Right ventricle myocardium superior (tissue), 1 donor: ENCODE measurements around the gene HOXB2. TPM values are rescaled to one million over a fixed set of nuclear protein-coding genes. Genes with fewer than 3 reads are reported as not detected.
"Not testable (repeated sequence)": the region's sequence is repeated elsewhere in the genome, so short reads cannot be mapped to it uniquely, and the experiment has no call there.

Source experiments
- ATAC-seq: fragments of 200-7000 bp; cut with Tn5 transposase; one replicate; pipeline ENCODE4 v1.9.1; 2020; ENCODE audit warnings: mild to moderate bottlenecking; ENCODE audit not compliant: poor library complexity
- DNase-seq: peaks from one replicate; pipeline ENCODE4 v3.0.0-alpha.2; 2020
- intact Hi-C: fragments of 100-400 bp; cut with DNase I; formaldehyde crosslinking; loops from one replicate; pipeline ENCODE4 v1.11.2; 2022
- total RNA-seq: library from RNA; stranded (reverse); fragmentation: NEBNext Ultra II Directional; extraction: Animal tissue kit (Norgen Biotek cat#: 25700); gene quantifications from one replicate; pipeline ENCODE4 v1.2.1, GENCODE V29; 2021
- donor health status: DM: no; HTN: yes; CAD: no; lungs with severe emphysema.

The HOXB2 gene
- total RNA-seq, 1 donor from 2014 or later = 2.7 TPM

DNA sequence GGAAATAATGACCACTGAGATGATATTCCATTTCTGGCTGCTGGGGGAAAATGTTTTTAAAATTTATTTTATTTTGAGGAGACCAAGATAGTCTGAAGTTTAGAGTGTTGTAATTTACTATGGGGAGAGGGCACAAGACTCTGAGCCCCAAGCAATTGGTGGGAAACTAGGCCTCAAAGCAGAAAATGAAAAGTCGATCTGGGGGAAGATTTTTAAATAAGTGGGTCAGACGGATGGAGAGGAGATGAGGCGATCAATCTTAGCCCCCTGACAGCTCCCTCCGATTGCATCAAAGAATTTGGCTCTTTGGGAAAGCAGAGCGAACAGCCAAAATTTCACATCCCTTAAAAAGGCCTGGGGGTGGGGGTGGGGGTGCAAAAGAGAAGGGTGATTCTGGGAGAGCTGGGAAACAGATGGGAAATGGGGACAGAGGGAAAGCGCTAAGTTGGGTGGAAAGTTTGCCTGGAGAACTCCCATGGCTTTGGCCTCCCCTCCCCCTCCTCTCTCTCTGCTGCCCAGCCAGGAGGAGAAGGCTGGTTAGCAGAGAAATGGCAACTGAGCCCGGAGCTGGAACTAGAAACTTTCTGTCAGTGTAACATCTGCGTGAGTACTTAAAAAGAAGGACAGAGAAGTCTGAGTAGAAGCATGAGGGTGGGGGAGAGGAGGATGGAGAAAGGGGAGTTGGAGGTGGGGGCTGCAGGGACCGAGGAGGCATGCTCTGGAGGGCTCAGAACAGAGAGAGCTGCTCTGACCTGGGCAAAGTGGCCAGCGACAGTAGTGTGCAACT lies 1.4 kb upstream of the HOXB2 start:
- ATAC-seq = no peak
- intact Hi-C loops = no loop called here
- no peak for DNase-seq

DNA sequence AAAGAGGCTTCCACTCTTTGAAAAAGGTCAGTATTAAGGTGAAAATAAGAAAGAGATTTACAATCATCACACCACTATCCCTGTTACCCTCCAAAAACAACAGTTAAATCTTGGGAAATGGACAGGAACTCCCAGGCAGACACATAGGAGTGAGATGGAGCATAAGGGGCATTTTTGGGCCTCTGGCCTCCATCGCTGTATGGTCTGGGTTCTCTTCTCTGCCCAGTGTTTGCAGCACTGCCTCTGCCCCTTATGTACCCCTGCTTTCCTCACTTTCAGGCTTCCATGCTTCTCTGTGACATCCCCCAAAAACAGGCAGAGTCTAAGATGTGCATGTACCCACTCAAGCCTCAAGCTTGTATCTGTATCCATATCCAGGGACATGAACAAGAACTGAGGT lies 630 bp upstream of the HOXB2 start:
- ATAC-seq = no peak

DNA sequence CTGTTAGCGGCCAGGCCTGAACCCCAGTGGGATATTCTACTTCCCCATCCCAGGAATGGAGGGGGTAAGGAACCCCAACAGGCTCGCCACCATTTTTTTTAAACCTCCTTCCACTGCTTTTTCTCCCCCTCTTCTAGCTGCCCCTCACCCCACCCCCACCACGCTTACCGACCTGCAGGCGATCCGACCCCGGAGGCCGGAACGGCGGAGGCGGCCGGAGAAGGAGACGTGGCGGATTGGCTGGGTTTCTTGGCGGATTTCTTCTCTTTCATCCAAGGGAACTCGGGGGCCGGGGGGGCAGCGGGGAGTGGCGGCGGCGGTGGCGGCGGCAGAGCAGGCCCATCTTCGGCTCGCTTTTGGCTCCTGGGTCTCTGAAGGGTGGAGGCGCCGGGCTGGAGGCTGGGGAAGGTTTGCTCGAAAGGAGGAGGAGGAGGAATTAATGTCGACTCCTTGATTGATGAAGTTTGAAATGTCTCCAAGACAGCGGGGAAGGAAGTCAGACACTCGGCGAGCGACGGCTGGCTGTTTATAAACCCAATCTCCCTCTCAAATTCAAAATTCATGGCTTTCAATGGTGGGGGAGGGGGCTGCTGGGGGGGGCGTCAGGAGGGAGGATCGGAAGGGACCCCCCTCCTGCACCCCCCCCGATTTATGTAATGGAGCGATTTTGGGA lies 424 bp downstream of the HOXB2 start:
- ATAC-seq (peak; percentile 58), DNase-seq (peak; percentile 91)
- intact Hi-C loops = no loop called here

More for the DNA sequence above, 630 bp upstream of the HOXB2 start:
- intact Hi-C loops = no loop called here
- DNase-seq = no peak

DNA sequence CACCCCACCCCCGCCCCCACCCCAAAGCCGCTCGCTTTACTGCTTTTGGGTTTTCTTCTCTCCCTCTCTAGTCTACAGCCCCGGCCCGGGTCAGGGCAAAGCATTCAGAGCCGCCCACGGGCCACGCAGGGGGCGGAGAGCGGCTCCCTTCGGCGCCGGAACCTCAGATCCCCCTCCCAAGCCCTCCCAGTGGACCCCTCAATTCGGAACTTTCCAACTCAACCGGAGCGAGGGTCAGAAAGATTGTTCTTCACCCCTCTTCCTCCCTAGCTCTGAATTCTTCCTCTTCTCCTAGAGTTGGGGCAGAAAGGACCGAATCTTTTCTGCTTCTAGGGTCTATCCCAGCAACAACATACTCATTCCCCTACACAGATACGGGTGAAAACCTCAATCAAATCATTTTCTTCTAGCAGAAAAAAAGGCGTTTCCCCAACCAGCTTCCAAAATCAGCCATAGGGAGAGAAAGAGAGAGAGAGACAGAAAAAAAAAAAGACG lies 1.0 kb downstream of the HOXB2 start:
- intact Hi-C loops = no loop called here
- ATAC-seq = peak; percentile 19

DNA sequence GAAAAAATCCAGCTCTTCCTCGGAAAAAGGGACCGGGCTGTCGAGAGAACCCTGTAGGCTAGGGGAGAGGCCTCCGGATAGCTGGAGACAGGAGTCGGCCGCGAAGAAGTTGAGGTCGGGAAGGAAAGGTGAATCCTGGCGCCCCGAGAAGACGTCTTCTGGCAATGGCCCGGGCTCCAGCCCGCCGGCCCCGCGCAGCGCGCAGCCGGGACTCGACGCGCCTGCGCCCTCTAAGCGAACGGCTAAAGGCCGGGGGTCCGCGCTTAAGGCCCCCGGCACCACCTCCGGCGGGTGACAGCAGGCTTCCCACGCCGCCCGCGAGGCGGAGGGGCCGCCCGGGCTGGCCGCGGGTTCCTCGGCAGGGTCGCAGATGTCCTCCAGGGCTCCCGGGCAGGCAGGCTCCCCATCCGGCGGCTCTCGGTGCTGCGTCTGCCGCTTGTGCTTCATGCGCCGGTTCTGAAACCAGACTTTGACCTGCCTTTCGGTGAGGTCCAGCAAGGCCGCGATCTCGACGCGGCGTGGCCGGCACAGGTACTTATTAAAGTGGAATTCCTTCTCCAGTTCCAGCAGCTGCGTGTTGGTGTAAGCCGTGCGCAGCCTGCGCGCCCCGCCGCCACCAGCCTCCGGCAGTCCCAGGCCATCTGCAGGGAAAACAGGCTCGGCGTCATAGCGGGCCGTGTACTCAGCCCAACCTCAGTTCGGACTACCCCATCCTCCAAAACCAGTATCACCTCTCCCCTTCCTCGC lies 1.6 kb downstream of the HOXB2 start:
- ATAC-seq = peak; percentile 48
- DNase-seq = peak; percentile 64
- intact Hi-C loops = no loop called here

More for the DNA sequence above, 1.0 kb downstream of the HOXB2 start:
- no peak for DNase-seq

DNA sequence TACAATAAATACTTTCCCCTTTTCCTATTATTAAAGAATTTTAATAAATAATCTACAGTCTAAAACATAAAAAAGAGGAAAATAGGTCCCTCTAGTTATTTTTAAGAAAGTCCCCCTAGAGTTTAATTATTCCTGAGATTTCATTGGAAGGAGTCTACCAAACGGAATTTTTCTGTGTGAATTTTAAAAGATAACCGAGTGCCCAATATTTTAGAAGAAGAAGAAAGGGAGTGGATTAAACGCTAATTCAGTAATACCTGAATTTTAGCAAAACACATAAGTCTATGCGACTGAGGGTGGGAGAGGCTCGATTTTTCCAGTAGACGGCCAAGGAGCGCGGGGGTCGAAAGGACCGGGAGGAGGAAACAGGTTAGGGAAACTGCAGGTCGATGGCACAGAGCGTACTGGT lies 2.2 kb downstream of the HOXB2 start:
- intact Hi-C loops = no loop called here
- no peak for DNase-seq
- no peak for ATAC-seq

DNA sequence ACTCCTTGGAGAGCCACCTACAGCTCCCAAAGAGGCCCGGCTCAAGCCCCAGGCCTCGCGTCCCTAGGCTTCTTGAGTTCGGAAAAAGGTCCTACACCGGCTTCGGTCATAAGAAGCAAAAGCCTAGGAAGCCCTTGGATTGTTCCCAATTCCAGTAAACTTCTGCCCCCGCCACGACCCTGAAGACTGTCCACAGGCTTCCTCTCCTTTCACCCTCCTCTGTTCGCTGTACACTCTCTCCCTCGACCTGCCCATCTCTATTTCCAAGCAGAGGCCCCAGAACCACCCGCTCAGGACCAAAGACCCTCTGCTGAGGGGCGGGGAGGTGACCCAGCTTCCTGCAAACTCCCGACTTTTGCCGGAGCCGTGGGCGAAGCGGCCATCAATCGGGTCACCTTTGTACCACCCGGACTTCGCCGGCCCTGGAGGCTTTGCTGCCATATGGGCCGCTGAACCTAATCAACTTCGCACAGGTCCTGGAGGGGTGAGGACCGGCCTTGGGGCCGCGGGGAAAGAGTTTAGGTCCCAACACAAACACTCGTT lies 2.7 kb downstream of the HOXB2 start:
- ATAC-seq (no peak), DNase-seq (no peak)
- intact Hi-C loops = no loop called here

DNA sequence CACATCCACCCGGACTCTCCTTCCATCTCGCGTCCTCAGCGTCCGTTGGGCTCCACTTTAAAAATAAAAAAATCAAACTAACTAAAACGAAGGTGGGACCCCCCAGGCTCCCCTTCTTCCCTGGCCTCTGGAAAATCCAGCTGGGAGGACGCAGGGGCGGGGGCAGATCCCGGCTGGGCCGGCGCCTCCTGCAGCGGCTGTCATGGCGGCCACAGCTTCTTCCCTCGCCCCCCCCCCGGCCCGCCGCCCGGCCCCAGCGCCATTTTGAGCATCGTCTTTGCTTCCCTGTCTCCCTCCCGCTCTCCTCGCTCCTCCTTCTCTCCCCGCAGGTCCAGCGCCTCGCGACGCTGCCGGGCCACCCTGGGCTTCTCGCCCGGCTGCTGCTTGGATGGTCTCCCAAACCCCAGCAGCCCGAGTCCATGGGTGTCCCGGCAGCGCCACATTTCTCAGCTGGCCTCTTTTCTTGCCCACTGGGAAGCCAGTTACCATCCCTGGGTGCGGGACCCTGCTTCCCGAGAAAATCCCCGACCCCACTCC lies 3.3 kb downstream of the HOXB2 start:
- ATAC-seq (peak; percentile 73), DNase-seq (peak; percentile 81)
- intact Hi-C loops = no loop called here

DNA sequence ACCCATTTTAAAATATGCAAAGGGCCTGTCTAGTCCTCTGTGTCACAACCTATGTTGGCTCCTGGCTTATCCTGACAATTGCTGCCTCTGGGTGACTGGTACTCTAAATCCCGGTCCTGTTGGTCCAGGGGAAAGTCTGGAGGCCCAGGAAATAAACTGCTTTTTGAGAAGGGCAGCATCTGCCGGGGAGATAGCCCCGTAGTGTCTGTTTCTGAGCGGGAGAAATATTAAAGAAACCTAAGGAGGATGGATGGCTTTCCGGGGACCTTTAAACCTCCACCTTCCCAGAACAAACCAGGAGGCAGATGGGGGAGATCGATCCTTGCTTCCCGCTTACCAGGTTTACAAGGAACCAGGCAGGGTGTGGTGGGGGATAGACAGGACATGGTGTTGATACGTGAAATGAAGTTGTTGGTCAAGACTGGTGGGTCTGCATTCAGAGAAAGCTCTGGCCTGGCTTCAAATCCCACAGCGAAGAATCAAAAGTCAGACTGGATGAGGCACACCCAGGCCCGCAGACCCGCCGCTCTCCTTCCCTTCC lies 3.8 kb downstream of the HOXB2 start:
- ATAC-seq (peak; percentile 3), DNase-seq (no peak)
- intact Hi-C loops = no loop called here

DNA sequence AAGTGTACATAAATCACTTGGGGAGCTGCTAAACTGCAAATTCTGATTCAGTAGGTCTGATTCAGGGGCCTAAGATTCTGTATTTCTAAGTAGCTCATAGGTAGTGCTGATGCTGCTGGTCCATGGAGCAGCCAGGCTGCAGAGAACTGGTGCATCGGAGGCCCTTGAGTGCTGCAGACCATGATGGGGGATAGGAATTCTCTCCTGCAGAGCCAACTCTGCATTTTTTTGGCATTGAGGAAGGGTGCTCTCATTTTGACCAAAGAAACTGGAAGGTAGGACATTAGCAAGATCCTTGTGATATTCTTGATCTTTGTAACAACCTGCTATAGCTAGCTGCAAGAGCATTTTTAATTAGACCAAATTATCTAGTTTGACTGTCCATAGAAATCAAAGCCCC lies 4.7 kb downstream of the HOXB2 start:
- DNase-seq (no peak), ATAC-seq (no peak)
- intact Hi-C loops = no loop called here

DNA sequence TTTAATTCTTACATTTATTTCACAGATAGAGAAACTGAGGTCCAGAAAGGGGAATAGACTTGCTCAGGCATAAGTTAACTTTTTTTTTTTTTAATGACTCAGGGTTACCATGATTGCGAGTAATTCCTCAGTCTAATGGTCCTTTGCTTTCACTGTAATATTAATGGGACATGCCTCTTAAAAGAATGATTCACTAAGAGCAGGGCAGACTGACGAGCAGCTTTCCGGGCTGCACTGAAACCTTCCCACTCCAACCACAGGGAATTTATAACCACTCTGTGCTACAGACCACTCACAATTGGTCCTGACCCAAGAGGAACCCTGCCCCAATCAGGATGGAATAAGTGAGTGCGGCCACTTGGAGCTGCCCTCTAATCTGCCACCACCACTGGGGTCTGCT lies 5.7 kb downstream of the HOXB2 start:
- ATAC-seq (no peak), DNase-seq (no peak)
- intact Hi-C loops = no loop called here

DNA sequence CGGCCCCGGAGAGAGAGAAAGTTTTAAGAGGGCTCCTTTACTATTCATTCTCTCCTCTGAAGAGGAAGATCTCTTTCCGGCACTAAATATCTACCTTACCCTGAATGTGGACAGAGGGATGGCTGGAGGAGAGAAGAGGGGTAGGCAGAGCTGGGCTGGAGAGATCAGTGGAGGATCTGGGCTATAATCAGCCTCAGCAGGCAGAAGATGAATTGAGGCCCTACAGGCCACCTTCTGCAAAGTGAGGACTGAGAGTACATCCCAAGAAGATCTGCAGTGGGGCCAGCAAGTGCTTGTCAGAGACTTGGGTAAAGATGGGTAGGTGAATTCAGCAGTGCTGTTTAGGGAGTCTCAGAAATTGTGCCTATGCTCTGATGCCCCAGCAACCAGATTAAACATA lies 7.6 kb downstream of the HOXB2 start:
- DNase-seq (no peak), ATAC-seq (no peak)
- intact Hi-C loops = no loop called here

DNA sequence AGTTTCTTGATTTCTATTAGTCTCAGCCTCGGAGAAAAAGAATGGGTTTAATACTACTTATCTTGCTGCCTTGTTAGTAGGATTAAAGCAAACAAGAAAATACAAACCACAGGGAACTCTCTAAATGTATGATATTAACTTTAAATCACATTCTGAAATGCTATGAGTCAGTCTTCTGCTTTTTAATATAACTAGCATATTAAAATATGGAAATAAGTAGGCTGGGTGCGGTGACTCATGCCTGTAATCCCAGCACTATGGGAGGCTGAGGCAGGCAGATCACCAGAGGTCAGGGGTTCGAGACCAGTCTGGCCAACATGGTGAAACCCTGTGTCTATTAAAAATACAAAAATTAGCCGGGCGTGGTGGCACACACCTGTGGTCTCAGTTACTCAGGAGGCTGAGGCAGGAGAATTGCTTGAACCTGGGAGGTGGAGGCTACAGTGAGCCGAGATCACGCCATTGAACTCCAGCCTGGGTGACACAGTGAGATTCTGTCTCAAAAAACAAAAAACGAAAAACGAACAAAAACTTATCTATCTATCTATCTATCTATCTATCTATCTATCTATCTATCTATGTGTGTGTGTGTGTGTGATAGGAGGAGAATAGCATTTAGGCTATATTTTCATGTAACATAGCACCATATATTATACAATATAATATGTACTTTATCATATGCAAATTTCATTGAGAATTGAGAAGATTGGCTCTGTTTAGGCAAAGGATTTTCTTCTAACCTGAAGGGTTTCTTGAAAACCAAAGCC lies 8.9 kb downstream of the HOXB2 start:
- intact Hi-C loops = not testable (repeated sequence)

DNA sequence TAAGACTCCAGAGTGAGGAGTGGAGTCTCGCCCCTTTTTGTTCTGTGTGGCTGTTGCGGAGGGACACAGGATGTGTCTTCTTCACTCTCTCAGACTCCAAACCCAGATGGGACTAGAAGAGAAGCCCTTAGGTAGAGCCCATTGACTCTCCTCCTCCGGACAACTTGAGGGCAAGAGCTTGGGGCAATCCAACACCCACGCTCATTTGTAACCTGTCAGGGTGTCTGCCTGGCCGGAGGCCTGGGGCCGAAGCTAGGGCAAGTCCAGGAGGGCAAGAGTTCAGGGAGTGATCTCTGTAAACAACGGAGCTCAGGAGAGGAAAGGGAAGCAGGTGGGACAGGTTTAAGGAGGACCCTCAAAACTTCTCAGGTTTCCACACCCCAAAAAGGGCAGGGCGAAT lies 12.6 kb downstream of the HOXB2 start:
- intact Hi-C loops = no loop called here
- DNase-seq (no peak), ATAC-seq (no peak)

More for the DNA sequence above, 8.9 kb downstream of the HOXB2 start:
- DNase-seq, ATAC-seq: not testable (repeated sequence)

DNA sequence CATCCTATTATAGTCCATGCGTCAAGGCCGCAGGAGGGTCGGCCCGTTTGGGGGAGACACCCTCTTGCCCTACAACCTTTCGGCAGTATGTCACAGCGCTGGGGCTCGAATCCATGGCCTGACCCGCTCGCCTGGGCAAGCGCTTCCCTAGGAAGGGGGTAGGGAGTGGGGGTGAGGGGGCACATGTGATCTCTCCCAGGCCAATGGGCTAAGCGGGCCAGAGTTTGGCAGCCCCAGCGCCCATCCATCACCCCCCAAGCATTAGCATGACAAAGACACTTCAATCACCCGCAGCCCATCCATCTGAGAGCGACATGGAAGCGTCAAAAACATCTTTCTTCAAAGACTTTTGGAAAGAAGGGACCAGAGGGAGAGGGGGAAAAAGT lies 14.0 kb downstream of the HOXB2 start, which contains the start of gene HOXB1:
HOXB1 (minus strand) TSS at position 125 of the 386 bp plus-strand sequence; CDS start at position 18, 107 bp downstream.
- no peak for DNase-seq
- intact Hi-C loops = no loop called here
- ATAC-seq = no peak

DNA sequence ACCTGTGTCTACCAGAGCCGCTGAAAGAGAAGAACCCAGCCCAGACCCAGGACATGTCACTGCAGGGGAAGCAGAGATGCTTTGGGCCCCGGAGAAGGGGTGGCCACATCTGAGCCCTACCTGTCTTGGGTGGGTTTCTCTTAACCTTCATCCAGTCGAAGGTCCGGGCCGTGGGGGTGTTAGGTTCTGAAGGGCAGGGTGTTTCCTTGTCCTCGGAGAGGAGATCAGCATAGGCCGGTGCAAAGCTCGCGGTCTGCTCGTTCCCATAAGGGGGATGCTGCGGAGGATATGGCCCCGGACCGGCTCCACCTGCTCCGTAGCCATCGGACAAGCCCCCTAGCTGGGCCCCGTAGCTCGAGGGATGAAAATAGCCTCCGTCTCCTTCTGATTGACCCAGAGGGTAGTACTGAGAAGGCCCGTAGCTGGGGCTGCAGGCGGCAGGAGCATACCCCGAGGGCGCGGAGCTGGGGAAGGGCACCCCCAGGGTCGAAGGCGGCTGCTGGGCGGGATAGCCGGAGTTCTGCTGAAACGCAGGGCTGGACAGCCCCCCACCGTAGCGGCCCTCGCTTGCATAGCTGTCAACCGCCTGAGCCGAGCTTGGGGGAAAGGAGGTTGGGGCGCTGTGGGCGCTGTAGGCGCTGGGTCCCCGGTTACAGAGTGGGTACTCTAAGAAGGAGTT lies 14.6 kb downstream of the HOXB2 start:
- intact Hi-C loops = no loop called here
- DNase-seq (no peak), ATAC-seq (no peak)

DNA sequence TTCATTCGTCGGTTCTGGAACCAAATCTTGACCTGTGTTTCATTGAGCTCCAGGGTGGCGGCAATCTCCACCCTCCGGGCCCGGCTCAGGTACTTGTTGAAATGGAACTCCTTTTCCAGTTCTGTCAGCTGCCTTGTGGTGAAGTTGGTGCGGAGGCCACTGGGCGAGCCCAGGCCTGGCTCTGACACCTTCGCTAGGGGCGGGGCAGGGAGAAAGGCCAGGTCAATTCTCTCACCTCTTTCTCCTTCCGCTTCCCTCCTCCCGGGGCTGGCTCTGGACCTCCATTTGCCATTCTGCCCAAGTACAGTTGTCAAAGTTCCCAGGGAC lies 15.3 kb downstream of the HOXB2 start:
- DNase-seq (no peak), ATAC-seq (no peak)
- intact Hi-C loops = no loop called here
